IPS-20b (cell line): ENCODE results near the gene SMOC2.

Source experiments
- H3K27ac ChIP-seq: one replicate; pipeline ENCODE4 v1.5.1; 2013; ENCODE audit warnings: low read length
- H3K27me3 ChIP-seq: 2 replicates; pipeline ENCODE4 v1.6.1; 2013; ENCODE audit warnings: mild to moderate bottlenecking, low read length, inconsistent platforms; ENCODE audit not compliant: insufficient read depth
- H3K36me3 ChIP-seq: 2 replicates; pipeline ENCODE4 v1.6.1; 2013; ENCODE audit warnings: low read depth, mild to moderate bottlenecking, inconsistent platforms, low read length, moderate library complexity; ENCODE audit not compliant: insufficient read depth
- H3K4me1 ChIP-seq: 2 replicates; pipeline ENCODE4 v1.6.1; 2013; ENCODE audit warnings: mild to moderate bottlenecking, control low read depth, inconsistent platforms, low read length, moderate library complexity; ENCODE audit not compliant: insufficient read depth
- H3K4me3 ChIP-seq: 2 replicates; pipeline ENCODE4 v1.5.1; 2013; ENCODE audit warnings: mild to moderate bottlenecking, low read length, inconsistent platforms
- H3K9ac ChIP-seq: 2 replicates; pipeline ENCODE4 v1.6.1; 2013; ENCODE audit warnings: low read depth, mild to moderate bottlenecking, inconsistent platforms, low read length, moderate library complexity
- H3K9me3 ChIP-seq: 2 replicates; pipeline ENCODE4 v1.6.1; 2013; ENCODE audit warnings: mild to moderate bottlenecking, low read depth, low read length, inconsistent platforms; ENCODE audit not compliant: insufficient read depth

SMOC2 gene

DNA sequence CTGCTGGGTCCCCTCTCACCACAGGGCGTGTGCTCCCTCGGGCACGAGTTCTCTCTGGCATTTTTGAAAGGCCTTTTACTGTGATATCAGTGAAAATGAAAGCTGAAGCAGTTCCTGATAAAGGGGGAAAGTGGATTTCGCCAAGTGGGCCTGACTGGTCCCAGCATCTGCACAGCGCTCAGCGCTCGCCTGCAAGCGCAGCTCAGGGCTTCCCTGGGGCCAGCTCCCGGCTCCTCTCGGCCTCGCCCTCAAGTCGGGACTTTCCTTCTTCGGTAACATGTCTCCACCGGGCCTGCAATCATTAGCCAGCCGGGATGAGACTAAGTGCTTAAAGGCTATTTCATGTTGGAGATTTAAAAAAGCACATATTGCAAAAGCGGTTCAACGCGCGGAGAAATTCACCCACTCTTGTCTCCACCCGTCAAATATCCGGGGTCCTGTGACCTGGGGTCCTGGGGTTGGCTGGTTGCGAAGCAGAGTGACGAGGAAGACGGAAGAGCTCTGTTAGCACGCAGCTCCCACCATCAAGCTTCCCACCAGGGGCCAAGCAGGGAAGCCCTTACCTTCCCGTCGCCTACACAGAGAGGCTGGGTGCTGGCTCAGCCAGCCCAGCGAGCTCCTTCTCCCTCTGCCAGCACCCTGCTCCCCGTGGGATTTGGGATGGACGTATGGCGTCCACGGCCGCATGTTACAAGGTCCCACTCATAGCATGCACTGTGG is 114.1 kb downstream of the SMOC2 start:
- no peaks in the 10 kb centered on the region for H3K27me3 ChIP-seq
- H3K9ac ChIP-seq = no peak overlapping the region
- no peaks in the 10 kb centered on the region for H3K9me3 ChIP-seq
- H3K4me1 ChIP-seq = no peaks in the 10 kb centered on the region
- no peak overlapping the region for H3K4me3 ChIP-seq
- H3K27ac ChIP-seq = no peak overlapping the region
- no peaks in the 10 kb centered on the region for H3K36me3 ChIP-seq

DNA sequence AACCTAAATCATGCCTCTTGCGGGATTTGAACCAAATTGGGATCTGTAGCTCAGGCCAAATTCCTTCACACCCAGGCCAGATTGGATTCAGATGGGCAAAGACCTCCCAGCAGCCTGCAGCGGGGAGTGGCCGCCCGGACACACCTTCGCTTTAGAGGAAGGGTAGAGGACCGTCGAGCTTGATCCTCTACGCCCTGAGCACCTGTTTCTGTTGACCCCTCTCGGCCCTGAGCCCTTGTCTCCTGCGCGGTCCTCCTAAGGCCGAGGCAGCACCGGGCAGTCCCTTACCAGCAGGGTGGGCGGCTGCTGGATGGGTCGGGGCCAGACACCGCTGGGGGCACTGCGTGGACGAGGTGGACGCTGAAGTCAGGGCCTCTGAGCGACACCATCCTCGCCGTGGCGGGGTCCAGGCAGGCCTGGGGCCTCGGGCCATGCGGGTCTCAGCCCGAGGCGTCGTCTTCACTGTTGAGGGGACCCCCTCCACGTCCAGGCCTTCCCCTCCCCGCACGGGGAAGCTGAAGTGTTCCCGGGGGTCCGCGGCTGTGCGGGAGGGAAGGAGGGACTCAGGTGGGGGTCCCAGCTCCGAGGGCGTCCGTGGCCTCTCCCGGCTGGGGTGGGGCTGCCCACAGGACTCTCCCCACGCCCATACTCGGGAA is 114.8 kb downstream of the SMOC2 start:
- Histone ChIP-seq H3K4me1 (no peaks in the 10 kb centered on the region), H3K9ac (no peak overlapping the region), H3K27ac (no peak overlapping the region)

DNA sequence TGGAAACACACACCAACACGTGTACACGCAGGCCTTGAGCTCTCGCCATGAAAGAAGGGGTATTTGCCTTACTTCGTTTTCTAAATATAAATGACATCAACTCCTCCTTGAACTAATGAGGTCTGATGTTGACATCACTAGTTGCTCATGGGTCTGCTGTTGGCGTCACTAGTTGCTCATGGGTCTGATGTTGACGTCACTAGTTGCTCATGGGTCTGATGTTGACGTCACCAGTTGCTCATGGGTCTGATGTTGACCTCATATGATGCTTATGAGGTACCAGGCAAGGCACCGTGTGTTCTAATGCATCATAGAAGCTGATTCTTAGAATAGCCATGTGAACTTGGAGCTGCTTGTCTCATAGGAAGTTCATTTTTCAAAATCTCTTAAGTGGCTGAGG is 116.5 kb downstream of the SMOC2 start:
- Histone ChIP-seq H3K9me3 (no peaks in the 10 kb centered on the region), H3K9ac (no peak overlapping the region), H3K4me3 (no peak overlapping the region), H3K4me1 (no peaks in the 10 kb centered on the region), H3K27ac (no peak overlapping the region), H3K27me3 (0 out of 2 replicates have a peak, but pooled peaks cover 3% of the 10 kb centered on the region), H3K36me3 (no peaks in the 10 kb centered on the region)

More for the DNA sequence above, 114.8 kb downstream of the SMOC2 start:
- Histone ChIP-seq H3K36me3 (no peaks in the 10 kb centered on the region), H3K4me3 (no peak overlapping the region), H3K9me3 (no peaks in the 10 kb centered on the region), H3K27me3 (no peaks in the 10 kb centered on the region)

DNA sequence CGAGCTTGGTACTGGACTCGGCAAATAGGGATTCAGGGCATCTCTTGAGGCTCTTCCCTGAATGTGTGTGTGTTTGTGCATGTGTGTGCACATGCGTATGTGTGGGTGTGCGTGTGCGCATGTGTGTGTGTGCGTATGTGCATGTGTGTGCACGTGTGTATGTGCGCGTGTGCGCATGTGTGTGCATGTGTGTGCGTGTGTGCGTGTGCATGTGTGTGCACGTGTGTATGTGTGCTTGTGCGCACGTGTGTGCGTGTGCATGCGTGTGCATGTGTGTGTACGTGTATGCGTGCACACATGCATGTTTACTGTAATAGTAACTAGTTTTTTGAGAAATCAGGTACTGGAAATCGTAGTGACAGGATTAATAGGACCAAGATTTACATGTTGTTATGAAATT is 117.7 kb downstream of the SMOC2 start:
- no peak overlapping the region for H3K4me3 ChIP-seq
- H3K36me3 ChIP-seq = no peaks in the 10 kb centered on the region
- 0 out of 2 replicates have a peak, but pooled peaks cover 6% of the 10 kb centered on the region for H3K27me3 ChIP-seq
- H3K27ac ChIP-seq = no peak overlapping the region
- no peak overlapping the region for H3K9ac ChIP-seq
- no peaks in the 10 kb centered on the region; the same call in 1 of the 2 replicates for H3K4me1 ChIP-seq
- no peaks in the 10 kb centered on the region for H3K9me3 ChIP-seq

GRCh38 chr6:168559574-168560098 is 118.7 kb downstream of the SMOC2 start:
- peaks cover 3% of the 10 kb centered on the region; the same call in 1 of the 2 replicates for H3K4me1 ChIP-seq
- 0 out of 2 replicates have a peak, but pooled peaks cover 6% of the 10 kb centered on the region for H3K27me3 ChIP-seq
- no peak overlapping the region for H3K4me3 ChIP-seq
- H3K27ac ChIP-seq = no peak overlapping the region
- H3K9me3 ChIP-seq = no peaks in the 10 kb centered on the region
- H3K36me3 ChIP-seq = no peaks in the 10 kb centered on the region
- no peak overlapping the region for H3K9ac ChIP-seq

DNA sequence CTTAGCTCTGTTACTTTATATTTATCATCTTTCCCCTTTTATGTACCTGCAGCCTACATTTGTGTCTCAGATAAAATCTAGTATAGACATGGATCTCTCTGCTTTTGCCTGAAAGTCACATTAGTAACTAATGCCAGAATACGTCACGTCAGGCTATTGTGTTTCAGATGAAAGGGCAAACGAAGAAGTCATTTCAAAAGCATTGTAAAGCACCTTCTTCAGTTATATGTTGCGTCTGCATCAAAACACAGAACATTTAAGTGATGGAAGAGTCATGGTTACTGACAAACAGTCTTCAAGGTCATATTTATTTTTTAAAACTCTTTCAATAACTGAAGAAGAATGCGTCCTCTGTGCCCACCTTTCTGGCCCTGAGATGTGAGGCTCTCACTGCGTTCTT is 119.1 kb downstream of the SMOC2 start:
- Histone ChIP-seq H3K27me3 (0 out of 2 replicates have a peak, but pooled peaks cover 6% of the 10 kb centered on the region), H3K4me1 (peaks cover 3% of the 10 kb centered on the region; the same call in 1 of the 2 replicates), H3K36me3 (no peaks in the 10 kb centered on the region), H3K4me3 (no peak overlapping the region), H3K9me3 (no peaks in the 10 kb centered on the region), H3K27ac (no peak overlapping the region), H3K9ac (no peak overlapping the region)

- H3K9me3 ChIP-seq = no peaks in the 10 kb centered on the region
- H3K36me3 ChIP-seq = no peaks in the 10 kb centered on the region
- 0 out of 2 replicates have a peak, but pooled peaks cover 6% of the 10 kb centered on the region for H3K27me3 ChIP-seq
- H3K9ac ChIP-seq = no peak overlapping the region
- H3K27ac ChIP-seq = no peak overlapping the region
- no peak overlapping the region for H3K4me3 ChIP-seq
- peaks cover 3% of the 10 kb centered on the region; the same call in 1 of the 2 replicates for H3K4me1 ChIP-seq
These were observed 121.7 kb downstream of the SMOC2 start for GRCh38 chr6:168562576-168563151.

DNA sequence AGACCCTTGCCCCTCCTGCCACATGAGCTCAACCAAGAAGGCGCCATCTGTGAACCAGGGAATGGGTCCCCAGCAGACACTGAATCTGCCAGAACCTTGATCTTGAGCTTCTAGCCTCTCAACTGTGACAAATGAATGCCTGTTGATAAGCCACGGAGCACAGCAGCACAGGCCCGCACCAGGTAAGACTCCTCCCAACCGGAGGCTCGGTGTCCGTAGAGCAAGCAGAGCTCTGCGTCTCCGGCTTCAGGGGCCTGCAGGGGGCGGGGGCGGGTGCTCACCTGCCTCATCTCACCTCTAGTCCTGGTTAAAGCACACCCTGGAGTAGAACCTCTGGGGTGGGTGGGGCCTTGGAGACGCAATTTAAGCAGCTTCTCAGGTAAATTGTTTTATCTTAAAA is 122.7 kb downstream of the SMOC2 start:
- H3K27me3 ChIP-seq = 0 out of 2 replicates have a peak, but pooled peaks cover 6% of the 10 kb centered on the region
- H3K27ac ChIP-seq = no peak overlapping the region
- H3K4me1 ChIP-seq = peaks cover 3% of the 10 kb centered on the region; the same call in 1 of the 2 replicates

DNA sequence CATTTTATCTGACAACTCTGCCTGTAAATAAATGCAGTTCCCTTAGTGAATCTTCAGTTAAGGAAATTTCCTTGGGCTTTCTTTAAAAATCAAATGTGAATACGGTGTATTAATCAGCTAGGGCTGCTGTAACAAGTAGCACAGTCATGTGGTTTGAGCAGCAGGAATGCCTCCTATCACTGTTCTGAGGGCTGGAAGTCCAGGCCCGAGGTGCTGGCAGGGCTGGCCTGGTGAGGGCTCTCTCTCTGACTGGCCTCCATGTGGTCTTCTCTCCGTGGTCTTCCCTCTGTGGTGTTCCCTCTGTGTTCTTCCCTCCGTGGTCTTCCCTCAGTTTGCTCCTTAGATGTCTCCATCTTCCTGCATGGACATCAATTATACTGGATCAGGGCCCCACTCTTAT is 124.1 kb downstream of the SMOC2 start:
- no peaks in the 10 kb centered on the region for H3K9me3 ChIP-seq
- H3K4me1 ChIP-seq = peaks cover 3% of the 10 kb centered on the region; the same call in 1 of the 2 replicates
- H3K9ac ChIP-seq = no peak overlapping the region
- H3K27ac ChIP-seq = no peak overlapping the region
- no peaks in the 10 kb centered on the region for H3K36me3 ChIP-seq
- 0 out of 2 replicates have a peak, but pooled peaks cover 6% of the 10 kb centered on the region for H3K27me3 ChIP-seq
- H3K4me3 ChIP-seq = no peak overlapping the region

More for the DNA sequence above, 122.7 kb downstream of the SMOC2 start:
- H3K36me3 ChIP-seq = no peaks in the 10 kb centered on the region
- no peaks in the 10 kb centered on the region for H3K9me3 ChIP-seq
- H3K4me3 ChIP-seq = no peak overlapping the region
- no peak overlapping the region for H3K9ac ChIP-seq

DNA sequence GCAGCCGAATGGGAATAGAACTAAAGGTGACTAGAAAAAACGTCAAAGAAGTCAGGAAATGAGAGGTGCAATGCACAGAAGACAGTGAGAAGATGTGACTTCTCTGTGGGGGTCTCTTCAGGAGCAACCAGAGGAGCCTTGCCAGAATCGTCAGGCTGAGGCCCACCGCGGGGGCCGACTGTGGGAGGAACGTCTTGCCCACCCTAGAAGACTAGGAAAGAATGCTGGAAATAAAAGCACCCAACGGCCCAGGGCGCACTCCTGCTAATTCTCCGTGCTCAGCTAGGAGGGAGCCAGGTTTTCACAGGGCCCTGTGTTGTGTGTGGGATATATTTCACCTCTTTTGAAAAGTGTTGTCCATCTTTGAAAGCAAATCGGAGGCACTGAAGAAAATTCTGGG is 129.2 kb downstream of the SMOC2 start:
- Histone ChIP-seq H3K9ac (no peak overlapping the region), H3K4me1 (no peaks in the 10 kb centered on the region), H3K36me3 (no peaks in the 10 kb centered on the region), H3K27ac (no peak overlapping the region), H3K27me3 (no peaks in the 10 kb centered on the region), H3K9me3 (no peaks in the 10 kb centered on the region), H3K4me3 (no peak overlapping the region)

GRCh38 chr6:168571268-168571667 is 130.3 kb downstream of the SMOC2 start:
- Histone ChIP-seq H3K27me3 (no peaks in the 10 kb centered on the region), H3K4me1 (no peaks in the 10 kb centered on the region), H3K36me3 (no peaks in the 10 kb centered on the region), H3K27ac (no peak overlapping the region), H3K4me3 (no peak overlapping the region), H3K9me3 (no peaks in the 10 kb centered on the region), H3K9ac (no peak overlapping the region)
